GM12878 (cell line): ENCODE results near the gene AFG1L. TPM values are rescaled to one million over a fixed set of nuclear protein-coding genes. Genes with fewer than 3 reads are reported as not detected.

Source experiments
- ATAC-seq: fragments of 200-7000 bp; cut with Tn5 transposase; 3 replicates; pipeline ENCODE4 v1.9.1; 2020; ENCODE audit warnings: mild to moderate bottlenecking, moderate library complexity
- BruUV-seq: library from RNA; stranded (reverse); fragments of 400-500 nt; replicated peaks from 2 replicates; lab custom pipeline; 2021; lab: Mats Ljungman, UMichigan
- CTCF ChIA-PET: fragments of 300-600 bp; sonication (Branson Sonifier 250); formaldehyde crosslinking; extraction: SDS; loops from one replicate; lab custom pipeline; 2021; ENCODE audit warnings: inconsistent platforms; lab: Yijun Ruan, JAX
- POLR2A ChIA-PET: fragments of 350-600 bp; formaldehyde crosslinking; extraction: SDS; loops from one replicate; lab custom pipeline; 2021; ENCODE audit warnings: inconsistent platforms; lab: Charles Lee
- RAD21 ChIA-PET: fragments of 300-600 bp; sonication (Branson Sonifier 250); formaldehyde crosslinking; loops from one replicate; lab custom pipeline; 2023; ENCODE audit warnings: antibody characterized with exemption; ENCODE audit not compliant: unreplicated experiment; lab: Charles Lee
- SMC1A ChIA-PET: fragments of 300-600 bp; sonication (Branson Sonifier 250); formaldehyde crosslinking; loops from one replicate; lab custom pipeline; 2023; ENCODE audit not compliant: unreplicated experiment, uncharacterized antibody; lab: Charles Lee
- DNase-seq: peaks from one replicate; pipeline ENCODE4 v3.0.0-alpha.2; 2011; ENCODE audit warnings: low read depth, low spot score
- FAIRE-seq: peaks from 3 replicates; lab custom pipeline; 2011; peaks lifted over from hg19 to GRCh38; lab: Jason Lieb, UNC
- H2AFZ ChIP-seq: 2 replicates; pipeline ENCODE4 v1.6.0; 2011; ENCODE audit warnings: low read depth, low read length, control low read depth; ENCODE audit not compliant: control insufficient read depth
- H3K27ac ChIP-seq: 2 replicates; pipeline ENCODE4 v1.5.1; 2011; ENCODE audit warnings: control low read depth; ENCODE audit not compliant: control insufficient read depth, insufficient read depth
- H3K27me3 ChIP-seq, 2 experiments: replicated peaks in 1 of 2; 2 replicates each; pipeline versions ENCODE4 v1.6.0 to v1.6.1; 2011; ENCODE audit warnings: low read length in 1 of 2; ENCODE audit not compliant: control insufficient read depth in 2 of 2, insufficient read depth in 2 of 2
- H3K36me3 ChIP-seq, 2 experiments: 2 replicates each; pipeline ENCODE4 v1.5.1; 2011; ENCODE audit warnings: low read length in 1 of 2; ENCODE audit not compliant: control insufficient read depth in 2 of 2, insufficient read depth in 2 of 2
- H3K4me1 ChIP-seq: 2 replicates; pipeline ENCODE4 v1.6.1; 2011; ENCODE audit warnings: mild to moderate bottlenecking, low read length, moderate library complexity, mixed read lengths; ENCODE audit not compliant: control insufficient read depth, insufficient read depth
- H3K4me2 ChIP-seq: 2 replicates; pipeline ENCODE4 v1.6.0; 2011; ENCODE audit warnings: control low read depth; ENCODE audit not compliant: control insufficient read depth, insufficient read depth
- H3K4me3 ChIP-seq: fragments of 200-600 bp; sonication (generic); 2 replicates; pipeline ENCODE4 v1.5.1; 2016
- H3K79me2 ChIP-seq: 2 replicates; pipeline ENCODE4 v1.6.0; 2011; ENCODE audit warnings: low read length; ENCODE audit not compliant: control insufficient read depth, insufficient read depth
- H3K9ac ChIP-seq: 2 replicates; pipeline ENCODE4 v1.8.0; 2011; ENCODE audit warnings: low read length, control low read depth, mixed read lengths; ENCODE audit not compliant: control insufficient read depth, insufficient read depth
- H3K9me3 ChIP-seq: replicated peaks from 3 replicates; pipeline ENCODE4 v1.5.1; 2011; ENCODE audit warnings: mild to moderate bottlenecking, low read length; ENCODE audit not compliant: control insufficient read depth, insufficient read depth
- H4K20me1 ChIP-seq: 2 replicates; pipeline ENCODE4 v1.6.0; 2011; ENCODE audit not compliant: control insufficient read depth, insufficient read depth
- ASH2L ChIP-seq: fragments of 300-600, 200-600 bp; sonication (generic); IDR thresholded peaks from 2 replicates; pipeline ENCODE4 v1.6.1; 2017; ENCODE audit warnings: low read depth, mild to moderate bottlenecking, borderline replicate concordance
- EGR1 ChIP-seq, 2 experiments: IDR thresholded peaks; 1 replicate in 1 of 2; 2 replicates in 1 of 2; pipeline ENCODE4 v1.6.1; 2011 to 2012; ENCODE audit warnings: low read depth in 2 of 2, low read length in 2 of 2, borderline replicate concordance in 1 of 2, mild to moderate bottlenecking in 1 of 2, moderate library complexity in 1 of 2
- ETV6 ChIP-seq, 2 experiments: fragments of 450-650 bp in 1 of 2; IDR thresholded peaks in 1 of 2; conservative IDR thresholded peaks in 1 of 2; 2 replicates each; pipeline ENCODE4 v1.6.1; 2014; ENCODE audit warnings: antibody characterized with exemption in 1 of 2, borderline replicate concordance in 1 of 2, low read depth in 1 of 2, mild to moderate bottlenecking in 1 of 2, moderate library complexity in 1 of 2
- JUND ChIP-seq: IDR thresholded peaks from 2 replicates; pipeline ENCODE4 v1.6.1; 2012; ENCODE audit warnings: low read depth, mild to moderate bottlenecking, low read length, improper control_type of control experiment, moderate library complexity
- PAX8 ChIP-seq: fragments of 450-650 bp; IDR thresholded peaks from 2 replicates; pipeline ENCODE4 v1.6.1; 2017; ENCODE audit warnings: mild to moderate bottlenecking, moderate library complexity
- SMAD5 ChIP-seq: IDR thresholded peaks from 2 replicates; pipeline ENCODE4 v1.6.1; 2016; ENCODE audit warnings: antibody characterized with exemption, low read depth
- SMC3 ChIP-seq: IDR thresholded peaks from 2 replicates; pipeline ENCODE4 v1.6.1; 2011; ENCODE audit warnings: low read length, improper control_type of control experiment, borderline replicate concordance
- TAF1 ChIP-seq: IDR thresholded peaks from 2 replicates; pipeline ENCODE4 v1.6.1; 2011; ENCODE audit warnings: mild to moderate bottlenecking, low read depth, low read length, borderline replicate concordance
- ZNF24 ChIP-seq: fragments of 450-650 bp; IDR thresholded peaks from 2 replicates; pipeline ENCODE4 v1.6.1; 2017; ENCODE audit warnings: antibody characterized with exemption, mild to moderate bottlenecking
- WGBS: methylation state at CpG from one replicate; pipeline ENCODE4 v1.1.6; 2016; ENCODE audit warnings: low lambda C conversion rate; ENCODE audit not compliant: insufficient replicate concordance, insufficient coverage; ENCODE audit errors: missing lambda C conversion rate; 5-methylcytosine and 5-hydroxymethylcytosine counted together
- in situ Hi-C: fragments of 300-500 bp; cut with MboI; formaldehyde crosslinking; loops from 9 replicates; pipeline ENCODE4 v1.14.3; 2018; ENCODE audit warnings: mixed read lengths
- intact Hi-C: fragments of 100-400 bp; cut with micrococcal nuclease; formaldehyde crosslinking; loops from one replicate; pipeline ENCODE4 v1.14.2; 2022; ENCODE audit not compliant: unreplicated experiment
- polyA plus RNA-seq, 11 experiments: library from polyadenylated mRNA; depleted of rRNA in 4 of 11; unstranded in 6 of 11; stranded (reverse) in 5 of 11; fragments of >200 nt; fragmentation: Nextera tagmentation in 4 of 11; fragmentation: Illumina TruSeq in 1 of 11; extraction: Ambion mirVana in 4 of 11; extraction: Trizol in 1 of 11; gene quantifications; 1 replicate in 1 of 11; 2 replicates in 10 of 11; pipeline versions ENCODE4 v1.2.1 to v1.2.3, GENCODE V29; 2011 to 2016; ENCODE audit warnings: inconsistent platforms in 2 of 11, missing spikeins in 2 of 11, low read depth in 1 of 11
- total RNA-seq, 4 experiments: library from RNA; depleted of rRNA in 3 of 4; stranded (reverse); fragments of >200 nt in 3 of 4; fragmentation: Illumina TruSeq in 1 of 4; extraction: Trizol in 1 of 4; gene quantifications; 2 replicates each; pipeline versions ENCODE4 v1.2.1 to v1.2.3, GENCODE V29; 2013 to 2021
- TF ChIP-seq, protein P1 (sequence below): IDR thresholded peaks from 2 replicates; pipeline ENCODE4 v1.6.1; 2012; ENCODE audit warnings: mild to moderate bottlenecking, low read depth, low read length

Gene AFG1L
- total and polyA plus RNA-seq, 10 of the 15 experiments (the other 5 are each of a cell fraction or from before 2014, with no cell fraction given): 2.3 to 9.0 (median 4.3) TPM

DNA sequence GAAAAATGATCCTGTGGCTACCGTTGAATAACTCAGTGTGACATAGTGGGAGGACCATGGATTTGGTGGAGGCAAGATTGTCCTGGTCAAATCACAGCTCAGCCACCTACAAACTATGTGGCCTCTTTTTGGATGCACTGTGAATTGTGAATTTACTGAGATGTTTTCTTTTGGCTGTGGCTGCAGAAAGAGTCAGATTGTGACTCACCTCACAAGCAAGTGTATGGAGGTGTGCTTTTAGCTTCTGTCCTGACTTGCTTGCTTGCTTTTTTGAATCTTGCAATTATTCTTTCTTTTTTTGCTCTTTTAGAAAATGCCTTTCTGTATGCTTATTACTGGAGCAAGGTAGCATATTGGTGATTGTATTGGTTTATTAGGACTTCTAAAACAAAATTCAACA, 143.0 kb downstream of the AFG1L start:
- ChIA-PET CTCF (interaction anchor here (1.5 kb wide), 1 partner anchor 187 kb away, joined by 3 read pairs; no protein-coding TSS in a partner anchor), SMC1A (no interaction called here), POLR2A (interaction anchor here (0.6 kb wide), 1 partner anchor 73 kb away, joined by 3 read pairs; no protein-coding TSS in a partner anchor), RAD21 (no interaction called here)
- Histone ChIP-seq H3K36me3 (no peaks in the 10 kb centered on the region), H3K79me2 (no peaks in the 10 kb centered on the region), H3K27ac (no peak overlapping the region), H3K27me3 (no peaks in the 10 kb centered on the region), H3K9ac (no peak overlapping the region), H2AFZ (no peak overlapping the region), H3K4me1 (no peaks in the 10 kb centered on the region), H3K4me2 (no peak overlapping the region), H4K20me1 (no peaks in the 10 kb centered on the region), H3K4me3 (no peak overlapping the region), H3K9me3 (no peaks in the 10 kb centered on the region)
- TF ChIP-seq EGR1 (IDR thresholded peaks at IDR 0.05; ENCODE audit: borderline replicate concordance in 1 of 2, low read depth in 2 of 2, low read length in 2 of 2) (no peak), TAF1 (no peak), SMAD5 (no peak), PAX8 (no peak), ASH2L (no peak), ETV6 (conservative IDR thresholded peaks at IDR 0.05 in 1 of 2, IDR thresholded peaks at IDR 0.05 in 1 of 2; ENCODE audit: borderline replicate concordance in 1 of 2, low read depth in 1 of 2) (no peak), ZNF24 (no peak), JUND (no peak), SMC3 (no peak)
- TF ChIP-seq, protein P1, sequence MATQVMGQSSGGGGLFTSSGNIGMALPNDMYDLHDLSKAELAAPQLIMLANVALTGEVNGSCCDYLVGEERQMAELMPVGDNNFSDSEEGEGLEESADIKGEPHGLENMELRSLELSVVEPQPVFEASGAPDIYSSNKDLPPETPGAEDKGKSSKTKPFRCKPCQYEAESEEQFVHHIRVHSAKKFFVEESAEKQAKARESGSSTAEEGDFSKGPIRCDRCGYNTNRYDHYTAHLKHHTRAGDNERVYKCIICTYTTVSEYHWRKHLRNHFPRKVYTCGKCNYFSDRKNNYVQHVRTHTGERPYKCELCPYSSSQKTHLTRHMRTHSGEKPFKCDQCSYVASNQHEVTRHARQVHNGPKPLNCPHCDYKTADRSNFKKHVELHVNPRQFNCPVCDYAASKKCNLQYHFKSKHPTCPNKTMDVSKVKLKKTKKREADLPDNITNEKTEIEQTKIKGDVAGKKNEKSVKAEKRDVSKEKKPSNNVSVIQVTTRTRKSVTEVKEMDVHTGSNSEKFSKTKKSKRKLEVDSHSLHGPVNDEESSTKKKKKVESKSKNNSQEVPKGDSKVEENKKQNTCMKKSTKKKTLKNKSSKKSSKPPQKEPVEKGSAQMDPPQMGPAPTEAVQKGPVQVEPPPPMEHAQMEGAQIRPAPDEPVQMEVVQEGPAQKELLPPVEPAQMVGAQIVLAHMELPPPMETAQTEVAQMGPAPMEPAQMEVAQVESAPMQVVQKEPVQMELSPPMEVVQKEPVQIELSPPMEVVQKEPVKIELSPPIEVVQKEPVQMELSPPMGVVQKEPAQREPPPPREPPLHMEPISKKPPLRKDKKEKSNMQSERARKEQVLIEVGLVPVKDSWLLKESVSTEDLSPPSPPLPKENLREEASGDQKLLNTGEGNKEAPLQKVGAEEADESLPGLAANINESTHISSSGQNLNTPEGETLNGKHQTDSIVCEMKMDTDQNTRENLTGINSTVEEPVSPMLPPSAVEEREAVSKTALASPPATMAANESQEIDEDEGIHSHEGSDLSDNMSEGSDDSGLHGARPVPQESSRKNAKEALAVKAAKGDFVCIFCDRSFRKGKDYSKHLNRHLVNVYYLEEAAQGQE: no peak
- 94% methylated on average over 1 of the region's 1 CpG for WGBS
- ATAC-seq: no peak
- intact Hi-C loops: no loop called here
- in situ Hi-C loops: no loop called here
- no peak for FAIRE-seq
- DNase-seq: no peak
- BruUV-seq: no TSS peak
